ENCODE measurements around the gene CEPT1. TPM values are rescaled to one million over a fixed set of nuclear protein-coding genes. Genes with fewer than 3 reads are reported as not detected.

Gene CEPT1
- total and polyA plus RNA-seq, 2 donors (not counting 1 experiment from before 2014, with no cell fraction given): 26.4 to 74.5 TPM

DNA sequence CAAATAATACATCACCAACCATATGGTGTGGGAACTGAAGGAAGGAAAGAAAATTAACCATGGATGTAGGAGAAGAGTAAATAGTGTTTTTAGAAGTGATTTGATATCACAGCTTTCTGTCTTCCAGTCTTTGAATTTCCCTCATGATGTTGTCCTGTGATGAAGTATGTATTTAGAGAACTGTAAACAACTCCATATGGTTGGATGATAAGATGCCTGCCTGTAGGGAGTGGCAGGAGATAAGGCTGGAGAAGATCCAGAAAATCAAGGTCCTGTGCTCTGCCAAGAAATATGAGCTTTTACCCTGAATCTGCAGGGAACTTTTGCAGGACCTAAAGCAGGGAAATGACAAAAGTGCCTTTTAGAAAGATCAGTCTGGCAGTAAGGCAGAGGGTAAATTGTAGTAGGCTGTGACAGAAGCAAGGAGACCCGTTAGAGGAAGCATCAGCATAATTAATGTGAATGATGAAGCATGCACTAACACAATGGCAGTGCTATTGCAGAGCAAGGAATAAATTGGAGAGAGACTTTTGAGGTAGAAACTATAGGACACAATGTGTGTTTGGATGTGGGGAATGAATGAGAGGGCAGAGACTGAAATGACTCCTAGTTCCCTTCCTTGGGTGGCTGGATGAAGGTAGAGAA lies 21.9 kb downstream of the CEPT1 start:
- TF ChIP-seq, protein P1, sequence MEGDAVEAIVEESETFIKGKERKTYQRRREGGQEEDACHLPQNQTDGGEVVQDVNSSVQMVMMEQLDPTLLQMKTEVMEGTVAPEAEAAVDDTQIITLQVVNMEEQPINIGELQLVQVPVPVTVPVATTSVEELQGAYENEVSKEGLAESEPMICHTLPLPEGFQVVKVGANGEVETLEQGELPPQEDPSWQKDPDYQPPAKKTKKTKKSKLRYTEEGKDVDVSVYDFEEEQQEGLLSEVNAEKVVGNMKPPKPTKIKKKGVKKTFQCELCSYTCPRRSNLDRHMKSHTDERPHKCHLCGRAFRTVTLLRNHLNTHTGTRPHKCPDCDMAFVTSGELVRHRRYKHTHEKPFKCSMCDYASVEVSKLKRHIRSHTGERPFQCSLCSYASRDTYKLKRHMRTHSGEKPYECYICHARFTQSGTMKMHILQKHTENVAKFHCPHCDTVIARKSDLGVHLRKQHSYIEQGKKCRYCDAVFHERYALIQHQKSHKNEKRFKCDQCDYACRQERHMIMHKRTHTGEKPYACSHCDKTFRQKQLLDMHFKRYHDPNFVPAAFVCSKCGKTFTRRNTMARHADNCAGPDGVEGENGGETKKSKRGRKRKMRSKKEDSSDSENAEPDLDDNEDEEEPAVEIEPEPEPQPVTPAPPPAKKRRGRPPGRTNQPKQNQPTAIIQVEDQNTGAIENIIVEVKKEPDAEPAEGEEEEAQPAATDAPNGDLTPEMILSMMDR (conservative IDR thresholded peaks at IDR 0.05 in 1 of 2, IDR thresholded peaks at IDR 0.05 in 1 of 2; ENCODE audit: low read depth in 1 of 2, low read length in 2 of 2): no peak
- no peak for TF ChIP-seq EZH2 (IDR thresholded peaks at IDR 0.05; ENCODE audit: low read length, missing control alignments)
- no peak overlapping the region for H3K4me2 ChIP-seq (ENCODE audit: extremely low read depth, insufficient read depth, low read length)
- no peak overlapping the region for H2AFZ ChIP-seq (ENCODE audit: low read length)
- no peaks in the 10 kb centered on the region for H3K79me2 ChIP-seq (ENCODE audit: control insufficient read depth, insufficient read depth, low read length)
- peak in 1 of 2 donors; percentile 20 for DNase-seq (ENCODE audit: low read depth in 2 of 2)
- H3K36me3 ChIP-seq (ENCODE audit: control insufficient read depth, insufficient read depth, low read length): no peaks in the 10 kb centered on the region
- no peak overlapping the region for H3K4me3 ChIP-seq (replicated peaks in 1 of 4; ENCODE audit: control extremely low read depth in 1 of 4, insufficient read depth in 1 of 4, low read depth in 3 of 4, low read length in 4 of 4)
- H3K9ac ChIP-seq (ENCODE audit: insufficient read depth, low read length): no peak overlapping the region
- no peaks in the 10 kb centered on the region for H3K9me3 ChIP-seq (ENCODE audit: control insufficient read depth, insufficient read depth, low read depth, low read length)
- H3K4me1 ChIP-seq (ENCODE audit: control insufficient read depth, extremely low read depth, insufficient read depth, low read length): no peaks in the 10 kb centered on the region
- H4K20me1 ChIP-seq (ENCODE audit: control insufficient read depth, extremely low read depth, insufficient read depth, low read length): no peaks in the 10 kb centered on the region
- H3K27ac ChIP-seq (ENCODE audit: insufficient read depth, low read length): no peak overlapping the region
- H3K27me3 ChIP-seq (ENCODE audit: control insufficient read depth, insufficient read depth, low read length): no peaks in the 10 kb centered on the region

DNA sequence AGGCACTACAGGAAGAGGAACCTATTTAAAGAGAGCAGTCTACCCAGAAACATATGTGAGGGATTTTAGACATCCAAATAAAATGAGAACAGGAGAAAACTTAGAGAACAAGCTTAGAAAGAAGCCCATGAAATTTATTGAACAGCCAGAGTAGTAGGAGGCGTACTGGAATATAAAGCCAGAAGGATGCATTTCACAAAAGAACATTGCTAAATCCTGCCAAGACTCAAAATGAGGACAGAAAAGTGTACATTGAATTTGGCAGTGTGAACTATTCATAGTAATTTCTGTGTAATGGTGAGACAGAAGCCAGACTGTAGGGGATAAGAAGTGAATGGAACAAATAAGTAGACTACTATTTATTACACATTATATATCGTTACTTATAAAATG lies 22.5 kb downstream of the CEPT1 start:
- TF ChIP-seq EZH2 (IDR thresholded peaks at IDR 0.05; ENCODE audit: low read length, missing control alignments): no peak
- TF ChIP-seq, protein P1 (conservative IDR thresholded peaks at IDR 0.05 in 1 of 2, IDR thresholded peaks at IDR 0.05 in 1 of 2; ENCODE audit: low read depth in 1 of 2, low read length in 2 of 2): no peak
- Histone ChIP-seq H3K4me3 (replicated peaks in 1 of 4; ENCODE audit: control extremely low read depth in 1 of 4, insufficient read depth in 1 of 4, low read depth in 3 of 4, low read length in 4 of 4) (no peak overlapping the region), H3K4me2 (ENCODE audit: extremely low read depth, insufficient read depth, low read length) (no peak overlapping the region), H3K27me3 (ENCODE audit: control insufficient read depth, insufficient read depth, low read length) (no peaks in the 10 kb centered on the region), H3K27ac (ENCODE audit: insufficient read depth, low read length) (no peak overlapping the region), H2AFZ (ENCODE audit: low read length) (no peak overlapping the region), H3K4me1 (ENCODE audit: control insufficient read depth, extremely low read depth, insufficient read depth, low read length) (no peaks in the 10 kb centered on the region), H3K36me3 (ENCODE audit: control insufficient read depth, insufficient read depth, low read length) (no peaks in the 10 kb centered on the region), H3K9me3 (ENCODE audit: control insufficient read depth, insufficient read depth, low read depth, low read length) (no peaks in the 10 kb centered on the region), H4K20me1 (ENCODE audit: control insufficient read depth, extremely low read depth, insufficient read depth, low read length) (no peaks in the 10 kb centered on the region), H3K79me2 (ENCODE audit: control insufficient read depth, insufficient read depth, low read length) (no peaks in the 10 kb centered on the region), H3K9ac (ENCODE audit: insufficient read depth, low read length) (no peak overlapping the region)
- DNase-seq (ENCODE audit: low read depth in 2 of 2): no peak

- Histone ChIP-seq H2AFZ (ENCODE audit: low read length) (no peak overlapping the region), H3K36me3 (ENCODE audit: control insufficient read depth, insufficient read depth, low read length) (peaks cover 4% of the 10 kb centered on the region), H3K4me3 (replicated peaks in 1 of 4; ENCODE audit: control extremely low read depth in 1 of 4, insufficient read depth in 1 of 4, low read depth in 3 of 4, low read length in 4 of 4) (no peak overlapping the region), H4K20me1 (ENCODE audit: control insufficient read depth, extremely low read depth, insufficient read depth, low read length) (no peaks in the 10 kb centered on the region), H3K4me2 (ENCODE audit: extremely low read depth, insufficient read depth, low read length) (no peak overlapping the region), H3K9ac (ENCODE audit: insufficient read depth, low read length) (no peak overlapping the region), H3K79me2 (ENCODE audit: control insufficient read depth, insufficient read depth, low read length) (no peaks in the 10 kb centered on the region), H3K27ac (ENCODE audit: insufficient read depth, low read length) (no peak overlapping the region), H3K27me3 (ENCODE audit: control insufficient read depth, insufficient read depth, low read length) (no peaks in the 10 kb centered on the region), H3K4me1 (ENCODE audit: control insufficient read depth, extremely low read depth, insufficient read depth, low read length) (no peaks in the 10 kb centered on the region), H3K9me3 (ENCODE audit: control insufficient read depth, insufficient read depth, low read depth, low read length) (no peaks in the 10 kb centered on the region)
- no peak for DNase-seq (ENCODE audit: low read depth in 2 of 2)
- TF ChIP-seq EZH2 (IDR thresholded peaks at IDR 0.05; ENCODE audit: low read length, missing control alignments): no peak
- TF ChIP-seq, protein P1 (conservative IDR thresholded peaks at IDR 0.05 in 1 of 2, IDR thresholded peaks at IDR 0.05 in 1 of 2; ENCODE audit: low read depth in 1 of 2, low read length in 2 of 2): no peak
These were observed 23.3 kb downstream of the CEPT1 start for GRCh38 chr1:111163363-111163762.

Measured in fibroblast of lung (primary cell).